NCI-H1092 (cell line): ENCODE results near the gene MAP9.
"Not testable (repeated sequence)": the region's sequence is repeated elsewhere in the genome, so short reads cannot be mapped to it uniquely, and the experiment has no call there.

Source experiments
- DNase-seq: peaks from one replicate; lab custom pipeline; 2025; lab: John Stamatoyannopoulos, UW

Gene MAP9

DNA sequence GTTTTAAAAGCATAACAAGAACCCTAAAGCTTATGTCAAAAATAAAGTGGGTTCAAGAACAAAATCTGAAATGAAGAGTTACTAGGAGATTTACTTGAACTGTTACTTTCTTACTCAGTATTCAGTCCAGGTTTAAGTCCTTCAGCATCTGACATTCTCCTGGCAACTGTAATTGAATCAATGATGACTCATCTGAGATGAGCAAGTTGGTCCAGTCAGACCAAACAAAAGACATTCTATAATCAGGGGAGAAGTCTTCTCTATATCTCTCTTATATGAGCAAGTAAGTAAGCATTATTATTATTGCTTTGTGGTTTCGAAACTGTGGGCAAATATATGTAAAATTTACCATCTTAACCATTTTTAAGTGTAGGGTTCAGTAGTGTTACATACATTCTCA is 34.6 kb downstream of the MAP9 start:
- DNase-seq: no peak

DNA sequence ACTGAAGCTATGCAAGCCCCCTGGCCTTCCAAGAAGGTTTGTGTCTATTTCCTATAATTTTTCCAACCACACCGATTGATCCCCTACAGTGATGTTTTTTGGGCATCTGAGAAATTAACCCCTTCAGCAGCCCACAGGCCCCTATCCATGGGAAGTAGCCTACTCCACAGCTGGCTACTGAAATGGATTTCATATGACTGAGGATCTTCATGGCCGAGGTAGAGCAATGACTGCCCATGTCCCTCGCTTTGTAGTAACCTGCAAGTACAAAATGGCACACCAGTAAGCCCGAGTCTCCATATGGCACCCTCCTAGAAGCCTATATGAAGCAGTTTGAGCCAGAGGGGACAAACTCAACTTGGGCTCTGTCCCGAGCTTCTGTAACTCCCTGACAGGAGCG is 36.8 kb downstream of the MAP9 start:
- no peak for DNase-seq

DNA sequence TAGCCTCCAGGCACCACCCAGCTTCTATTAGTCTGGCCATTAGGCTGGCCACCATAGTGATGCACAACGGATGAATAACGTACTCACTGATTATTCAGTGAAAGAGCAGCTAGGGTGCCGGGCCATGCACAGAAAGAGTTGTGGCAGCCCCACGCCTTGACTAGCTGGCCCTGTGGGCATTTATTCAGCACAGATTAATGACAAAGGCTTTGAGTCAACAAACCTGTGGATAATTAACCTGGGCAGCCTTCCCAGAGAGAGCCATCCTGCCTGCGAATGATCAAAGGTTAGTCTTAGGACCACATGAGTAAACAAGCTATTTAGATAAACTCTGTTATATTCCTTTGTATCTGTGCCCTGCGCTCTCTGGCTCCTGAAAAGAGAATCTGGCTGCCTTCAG is 37.2 kb downstream of the MAP9 start:
- no peak for DNase-seq

DNA sequence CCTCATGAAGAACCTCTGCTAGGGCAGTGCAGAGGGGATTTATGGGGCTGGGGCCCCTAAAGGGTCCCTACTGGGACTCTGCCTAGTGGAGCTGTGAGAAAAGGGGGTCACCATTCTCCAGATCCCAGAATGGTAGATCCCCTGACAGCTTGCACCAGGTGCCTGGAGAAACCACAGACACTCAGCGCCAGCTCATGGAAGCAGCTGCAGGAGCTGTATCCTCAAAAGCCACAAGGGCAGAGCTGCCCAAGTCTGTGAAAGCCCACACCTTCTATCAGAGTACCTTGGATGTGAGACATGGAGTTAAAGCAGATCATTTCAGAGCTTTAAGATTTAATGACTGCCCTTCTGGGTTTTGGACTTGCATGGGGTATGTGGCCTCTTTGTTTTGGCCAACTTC is 38.6 kb downstream of the MAP9 start:
- no peak for DNase-seq

DNA sequence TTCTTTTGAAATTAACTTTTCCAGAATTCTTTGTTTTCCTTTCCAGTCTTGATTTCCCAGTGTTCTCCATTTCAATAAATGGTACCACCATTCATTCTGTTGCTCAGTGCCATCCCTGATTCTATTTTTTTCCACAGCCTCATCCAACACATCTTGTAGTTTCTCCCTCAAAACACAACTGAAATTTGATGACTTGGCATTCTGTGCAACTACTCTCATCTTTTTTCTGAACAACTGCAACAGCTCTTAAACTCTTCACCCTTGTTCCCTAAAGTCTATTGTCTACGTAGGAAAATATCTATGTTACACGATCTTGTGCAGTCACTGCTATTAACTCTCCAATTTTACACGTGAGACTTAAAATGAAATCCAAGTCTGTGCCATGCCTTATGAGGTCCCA is 40.5 kb downstream of the MAP9 start:
- no peak for DNase-seq

DNA sequence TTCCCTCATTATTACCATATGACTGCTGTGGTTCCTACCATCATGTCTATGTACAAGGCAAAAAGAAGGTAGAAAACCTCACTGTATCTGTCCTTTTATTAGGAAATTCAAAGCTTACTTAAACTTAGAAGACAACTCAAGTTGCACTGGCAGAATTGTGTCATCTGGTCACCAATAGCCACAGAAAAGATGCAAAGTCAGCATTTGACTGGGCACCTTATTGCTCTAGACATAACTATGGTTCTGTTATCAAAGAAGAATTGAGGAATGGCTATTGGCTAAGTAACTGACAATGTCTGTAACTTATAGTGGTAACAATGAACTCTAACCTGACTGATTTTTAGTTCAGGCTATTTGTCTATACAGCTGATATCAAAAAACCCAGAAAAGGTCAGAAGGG is 45.3 kb downstream of the MAP9 start:
- DNase-seq: no peak

DNA sequence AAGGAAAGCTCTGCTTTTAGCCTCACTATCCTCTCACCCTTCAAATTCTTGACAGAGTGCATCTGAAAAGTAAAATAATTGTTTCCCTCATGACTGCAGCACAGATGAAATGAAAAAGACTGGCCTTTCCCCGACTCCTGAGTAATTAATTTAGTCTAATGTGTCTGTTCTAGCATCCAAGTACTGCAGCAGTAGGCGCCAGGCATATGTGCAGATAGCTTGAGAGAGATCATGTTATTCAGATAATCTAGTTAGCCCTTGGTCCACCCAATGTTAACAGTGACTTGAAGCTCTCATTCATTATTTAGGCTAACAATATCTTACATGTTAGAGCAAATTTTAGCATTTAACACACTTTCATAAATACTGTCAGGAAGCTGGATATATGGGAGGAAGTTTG is 54.0 kb downstream of the MAP9 start:
- no peak for DNase-seq

DNA sequence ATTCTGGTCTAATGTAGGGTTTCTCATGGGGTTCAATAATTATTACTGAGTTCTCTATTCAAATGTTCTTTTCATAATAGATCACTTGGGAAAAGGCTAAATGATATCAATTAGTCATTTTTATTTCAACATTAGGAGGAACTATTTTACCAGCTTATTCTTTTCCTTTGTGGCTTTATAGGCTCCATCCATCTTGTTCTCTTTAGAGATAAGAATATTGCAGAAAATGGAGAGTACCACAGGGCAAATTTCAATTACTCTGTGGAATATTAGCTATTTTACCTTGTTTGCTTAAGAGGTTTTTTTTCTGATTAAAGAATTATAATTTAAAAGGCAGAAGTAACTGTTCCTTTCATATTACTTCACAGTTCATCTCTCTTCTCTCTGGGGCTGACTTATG is 55.8 kb downstream of the MAP9 start:
- DNase-seq: no peak

DNA sequence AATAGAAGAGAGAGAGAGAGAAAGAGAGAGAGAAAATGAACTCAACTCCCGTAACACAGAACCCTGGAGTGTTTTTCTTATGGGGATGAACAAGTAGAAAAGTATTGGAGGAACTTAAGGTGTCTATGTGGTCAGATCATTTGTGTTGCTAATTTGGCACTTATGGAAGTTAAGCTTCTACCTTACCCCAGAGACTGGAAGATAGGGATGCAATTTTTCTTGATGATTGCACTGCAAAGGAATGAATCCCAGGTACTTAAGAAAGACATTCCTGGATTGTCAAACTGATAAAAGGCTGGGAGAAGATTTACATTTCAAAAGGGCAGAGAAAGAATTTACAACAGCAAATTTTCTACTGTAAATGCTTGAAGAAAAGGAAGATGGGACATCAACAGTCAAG is 57.2 kb downstream of the MAP9 start:
- no peak for DNase-seq

DNA sequence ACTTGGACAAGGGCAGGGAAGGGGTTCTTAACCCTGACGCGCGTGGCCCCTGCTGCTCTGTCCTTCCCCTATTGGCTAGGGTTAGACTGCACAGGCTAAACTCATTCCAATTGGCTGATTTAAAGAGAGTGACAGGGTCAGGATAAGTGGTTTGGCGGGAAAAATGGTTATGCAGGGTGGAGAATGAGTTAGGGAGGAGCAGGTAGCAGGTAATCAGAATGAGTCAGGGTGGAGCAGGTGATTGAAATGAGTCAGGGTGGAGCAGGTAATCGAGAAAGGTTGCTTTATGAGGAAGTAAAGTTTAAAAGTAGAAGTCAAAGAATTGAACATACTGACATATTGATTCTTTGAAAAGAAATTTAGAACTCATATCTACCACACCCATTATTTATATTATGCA is 64.7 kb downstream of the MAP9 start:
- DNase-seq: not testable (repeated sequence)

DNA sequence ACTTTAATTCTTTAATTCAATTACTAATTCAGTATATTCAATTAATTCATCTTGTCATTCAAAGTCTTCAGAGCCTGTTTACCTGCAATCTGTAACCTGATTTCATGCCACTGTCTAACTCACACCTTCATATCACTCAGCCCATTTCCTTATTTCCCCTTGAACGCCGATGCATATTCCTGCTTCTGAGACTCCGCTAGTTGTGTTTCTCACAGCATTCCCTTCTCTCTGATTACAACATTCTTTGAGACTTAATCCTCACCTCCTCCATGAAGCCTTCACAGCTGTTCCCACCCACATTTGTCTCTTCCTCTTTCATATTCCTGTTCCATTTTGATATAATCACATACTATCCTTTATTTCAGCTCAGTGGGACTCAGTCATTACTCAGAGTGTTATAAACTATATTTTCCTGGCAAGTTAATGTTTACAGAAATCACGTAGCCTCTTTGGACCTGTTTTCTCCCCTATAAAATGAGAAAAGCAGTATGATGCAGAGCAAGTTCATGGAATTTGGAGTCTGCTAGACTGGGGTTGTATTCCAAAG is 69.0 kb downstream of the MAP9 start:
- DNase-seq: no peak

DNA sequence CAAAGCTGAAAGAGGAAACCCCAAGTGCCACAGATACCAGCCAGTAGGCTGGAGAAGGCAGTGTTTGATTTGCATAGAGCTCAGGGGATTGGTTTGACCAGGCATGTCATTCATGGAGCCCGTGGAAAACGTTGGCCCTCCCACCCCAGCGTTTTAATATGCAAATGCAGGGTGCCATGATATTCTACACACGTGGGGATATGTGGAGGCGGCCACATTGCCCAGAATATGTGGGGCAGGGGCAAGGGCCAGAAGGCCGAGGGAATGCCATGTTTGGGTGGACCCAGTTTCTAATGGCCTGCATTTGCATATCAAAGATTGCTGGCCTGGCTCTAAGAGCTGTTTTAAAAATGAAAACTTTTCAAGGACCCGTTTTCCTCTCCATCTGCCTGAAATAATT is 71.1 kb downstream of the MAP9 start:
- DNase-seq: no peak

DNA sequence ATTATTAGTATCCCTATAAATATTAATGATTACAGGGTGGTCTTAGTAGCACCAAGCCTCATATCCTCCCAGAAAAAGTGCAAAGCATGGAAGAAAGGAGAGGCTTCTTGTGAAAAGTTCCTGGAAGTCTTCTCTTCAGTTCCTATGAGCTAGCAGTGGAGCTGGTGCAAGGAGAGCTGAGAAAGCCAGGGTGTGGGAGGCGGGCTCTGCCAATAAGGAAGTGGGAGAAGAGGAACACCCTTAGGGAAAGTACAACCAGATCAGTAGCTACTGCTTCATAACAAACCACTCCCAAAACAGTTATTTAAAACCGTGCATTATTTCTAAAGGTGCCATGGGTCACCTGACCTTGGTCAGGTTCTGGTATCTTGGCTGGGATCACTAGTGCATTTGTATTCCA is 72.4 kb downstream of the MAP9 start:
- DNase-seq: no peak

DNA sequence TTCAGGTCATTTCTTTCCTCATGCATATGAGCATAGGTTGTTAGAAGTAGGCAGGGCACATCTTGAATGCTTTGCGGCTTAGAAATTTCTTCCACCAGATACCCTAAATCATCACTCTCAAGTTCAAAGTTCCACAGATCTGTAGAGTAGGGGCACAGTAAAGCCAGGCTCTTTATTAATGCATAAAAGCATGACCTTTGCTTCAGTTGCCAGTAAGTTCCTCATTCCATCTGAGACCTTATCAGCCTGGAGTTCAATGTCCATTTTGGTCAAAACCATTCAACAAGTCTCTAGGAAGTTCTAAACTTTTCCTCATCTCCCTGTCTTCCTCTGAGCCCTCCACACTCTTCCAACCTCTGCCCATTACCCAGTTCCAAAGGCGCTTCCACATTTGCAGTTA is 77.7 kb downstream of the MAP9 start:
- no peak for DNase-seq
